H1 (cell line): Measurements from ENCODE around the gene ZBTB20. TPM values are rescaled to one million over a fixed set of nuclear protein-coding genes. Genes with fewer than 3 reads are reported as not detected.

Experiments
- CTCF ChIA-PET: fragments of 300-600 bp; sonication (Branson Sonifier 250); formaldehyde crosslinking; loops from one replicate; lab custom pipeline; 2021; ENCODE audit not compliant: partially characterized antibody; lab: Charles Lee
- POLR2A ChIA-PET: fragments of 300-600 bp; sonication (Branson Sonifier 250); formaldehyde crosslinking; loops from one replicate; lab custom pipeline; 2021; ENCODE audit warnings: inconsistent platforms; ENCODE audit not compliant: partially characterized antibody; lab: Charles Lee
- DNase-seq, 2 experiments: peaks; one replicate each; pipeline versions ENCODE4 v3.0.0 to v3.0.0-alpha.2; 2010 to 2022; ENCODE audit warnings: low spot score in 2 of 2, low read depth in 1 of 2, mixed read lengths in 1 of 2
- FAIRE-seq: peaks from 2 replicates; lab custom pipeline; 2011; peaks lifted over from hg19 to GRCh38; lab: Jason Lieb, UNC
- H2AFZ ChIP-seq: 2 replicates; pipeline ENCODE4 v1.8.1; 2012; ENCODE audit warnings: low read length, inconsistent platforms
- H2AK5ac ChIP-seq: 2 replicates; pipeline ENCODE4 v1.6.1; 2013; ENCODE audit warnings: low read depth, low read length
- H2BK120ac ChIP-seq: replicated peaks from 2 replicates; pipeline ENCODE3; 2013; ENCODE audit warnings: low read depth, low read length, inconsistent platforms
- H2BK12ac ChIP-seq: 2 replicates; pipeline ENCODE4 v1.6.1; 2013; ENCODE audit warnings: low read depth, low read length
- H2BK15ac ChIP-seq: 2 replicates; pipeline ENCODE4 v1.6.1; 2013; ENCODE audit warnings: low read length
- H2BK20ac ChIP-seq: 2 replicates; pipeline ENCODE4 v1.6.1; 2013; ENCODE audit warnings: low read length
- H2BK5ac ChIP-seq: 2 replicates; pipeline ENCODE4 v1.6.1; 2013; ENCODE audit warnings: low read depth, low read length
- H3K14ac ChIP-seq: 2 replicates; pipeline ENCODE4 v1.6.1; 2013; ENCODE audit warnings: inconsistent platforms; ENCODE audit not compliant: insufficient read length
- H3K18ac ChIP-seq: 2 replicates; pipeline ENCODE4 v1.6.1; 2013; ENCODE audit warnings: low read length; ENCODE audit errors: extremely low read depth
- H3K23ac ChIP-seq: 2 replicates; pipeline ENCODE4 v1.6.1; 2013; ENCODE audit warnings: inconsistent platforms; ENCODE audit not compliant: insufficient read length
- H3K23me2 ChIP-seq: 2 replicates; pipeline ENCODE4 v1.6.1; 2013; ENCODE audit warnings: low read depth, low read length
- H3K27ac ChIP-seq: 2 replicates; pipeline ENCODE4 v1.6.1; 2011; ENCODE audit warnings: low read depth, low read length, inconsistent platforms
- H3K27me3 ChIP-seq, 4 experiments: replicated peaks in 1 of 4; 1 replicate in 1 of 4; 2 replicates in 3 of 4; pipeline versions ENCODE4 v1.6.1 to v1.8.1; 2011 to 2013; ENCODE audit warnings: low read length in 3 of 4, mild to moderate bottlenecking in 3 of 4, inconsistent platforms in 2 of 4, mixed read lengths in 2 of 4, moderate library complexity in 1 of 4; ENCODE audit not compliant: control insufficient read depth in 3 of 4, insufficient read depth in 3 of 4; ENCODE audit errors: extremely low read depth in 1 of 4
- H3K36me3 ChIP-seq, 4 experiments: 2 replicates each; pipeline versions ENCODE4 v1.6.1 to v1.8.1; 2011 to 2013; ENCODE audit warnings: mild to moderate bottlenecking in 4 of 4, low read length in 3 of 4, moderate library complexity in 2 of 4, control low read depth in 1 of 4, inconsistent platforms in 1 of 4; ENCODE audit not compliant: insufficient read depth in 4 of 4, control insufficient read depth in 2 of 4
- H3K4ac ChIP-seq: replicated peaks from 2 replicates; pipeline ENCODE3; 2013; ENCODE audit warnings: low read length, low read depth, mixed read lengths, inconsistent platforms; ENCODE audit not compliant: insufficient read length
- H3K4me1 ChIP-seq, 4 experiments: replicated peaks in 1 of 4; 1 replicate in 1 of 4; 2 replicates in 3 of 4; pipeline versions ENCODE4 v1.6.1 to v1.8.1; 2011 to 2013; ENCODE audit warnings: low read length in 3 of 4, inconsistent platforms in 2 of 4, mixed read lengths in 1 of 4; ENCODE audit not compliant: insufficient read depth in 4 of 4, control insufficient read depth in 3 of 4
- H3K4me2 ChIP-seq, 2 experiments: 2 replicates each; pipeline versions ENCODE4 v1.6.1 to v1.8.1; 2011 to 2013; ENCODE audit warnings: low read depth in 2 of 2, low read length in 2 of 2, control low read depth in 1 of 2, inconsistent platforms in 1 of 2, mild to moderate bottlenecking in 1 of 2; ENCODE audit not compliant: insufficient read depth in 1 of 2
- H3K4me3 ChIP-seq, 4 experiments: fragments of 200-600, 300-600 bp in 1 of 4; sonication (generic), shearing (Covaris generic), sonication (Bioruptor Twin) in 1 of 4; 2 replicates each; pipeline versions ENCODE4 v1.5.1 to v1.8.1; 2011 to 2016; ENCODE audit warnings: low read length in 4 of 4, low read depth in 3 of 4, control low read depth in 2 of 4, inconsistent platforms in 2 of 4, mild to moderate bottlenecking in 2 of 4, mixed read lengths in 1 of 4, moderate library complexity in 1 of 4; ENCODE audit not compliant: insufficient read depth in 2 of 4; ENCODE audit errors: extremely low read depth in 1 of 4
- H3K56ac ChIP-seq: replicated peaks from 2 replicates; pipeline ENCODE3; 2013; ENCODE audit warnings: low read depth, mild to moderate bottlenecking, mixed read lengths, low read length, inconsistent platforms; ENCODE audit not compliant: insufficient read length
- H3K79me1 ChIP-seq: 2 replicates; pipeline ENCODE4 v1.6.1; 2013; ENCODE audit warnings: low read depth, low read length, control low read depth
- H3K79me2 ChIP-seq, 2 experiments: 2 replicates each; pipeline versions ENCODE4 v1.6.1 to v1.8.1; 2012 to 2013; ENCODE audit warnings: low read length in 2 of 2, mild to moderate bottlenecking in 2 of 2, inconsistent platforms in 1 of 2; ENCODE audit not compliant: insufficient read depth in 2 of 2, control insufficient read depth in 1 of 2
- H3K9ac ChIP-seq, 4 experiments: replicated peaks in 1 of 4; 1 replicate in 1 of 4; 2 replicates in 3 of 4; pipeline versions ENCODE4 v1.6.1 to v1.8.1; 2011 to 2013; ENCODE audit warnings: low read depth in 3 of 4, low read length in 3 of 4, control low read depth in 2 of 4, mild to moderate bottlenecking in 2 of 4, moderate library complexity in 2 of 4, inconsistent platforms in 1 of 4; ENCODE audit errors: extremely low read depth in 1 of 4
- H3K9me3 ChIP-seq, 2 experiments: 2 replicates each; pipeline versions ENCODE4 v1.6.1 to v1.8.1; 2012 to 2013; ENCODE audit warnings: mild to moderate bottlenecking in 2 of 2, moderate library complexity in 2 of 2, control low read depth in 1 of 2, inconsistent platforms in 1 of 2, low read depth in 1 of 2, low read length in 1 of 2, mixed read lengths in 1 of 2; ENCODE audit not compliant: insufficient read depth in 2 of 2
- H4K20me1 ChIP-seq, 2 experiments: replicated peaks in 1 of 2; 2 replicates each; pipeline versions ENCODE3 to v1.8.1; 2011 to 2013; ENCODE audit warnings: inconsistent platforms in 2 of 2, low read length in 2 of 2, mild to moderate bottlenecking in 1 of 2; ENCODE audit not compliant: insufficient read depth in 2 of 2, control insufficient read depth in 1 of 2
- H4K5ac ChIP-seq: 2 replicates; pipeline ENCODE4 v1.6.1; 2013; ENCODE audit warnings: low read length, low read depth, mixed read lengths, inconsistent platforms; ENCODE audit not compliant: insufficient read length
- H4K8ac ChIP-seq: 2 replicates; pipeline ENCODE4 v1.8.0; 2013; ENCODE audit warnings: mild to moderate bottlenecking, moderate library complexity, low read length, inconsistent platforms; ENCODE audit not compliant: insufficient read depth; ENCODE audit errors: extremely low read depth
- H4K91ac ChIP-seq: replicated peaks from 2 replicates; pipeline ENCODE3; 2013; ENCODE audit warnings: low read length, mixed read lengths, inconsistent platforms; ENCODE audit not compliant: insufficient read length
- BRCA1 ChIP-seq: IDR thresholded peaks from 2 replicates; pipeline ENCODE4 v1.6.1; 2012; ENCODE audit warnings: low read depth, low read length, improper control_type of control experiment
- CBX5 ChIP-seq: fragments of 300-800, 300-1000 bp; sonication (generic); IDR thresholded peaks from 2 replicates; pipeline ENCODE4 v1.7.1; 2016; ENCODE audit warnings: antibody characterized with exemption, low read length, low read depth
- E2F6 ChIP-seq: IDR thresholded peaks from 2 replicates; pipeline ENCODE4 v1.6.1; 2012; ENCODE audit warnings: inconsistent platforms
- GTF2F1 ChIP-seq: IDR thresholded peaks from 2 replicates; pipeline ENCODE4 v1.6.1; 2012; ENCODE audit warnings: low read depth, low read length, improper control_type of control experiment, borderline replicate concordance
- KDM1A ChIP-seq: fragments of 200-600, 300-600 bp; sonication (generic); IDR thresholded peaks from 2 replicates; pipeline ENCODE4 v1.7.1; 2016; ENCODE audit warnings: mild to moderate bottlenecking, low read length, borderline replicate concordance
- MAFK ChIP-seq: IDR thresholded peaks from 2 replicates; pipeline ENCODE4 v1.6.1; 2012; ENCODE audit warnings: low read depth, mild to moderate bottlenecking, improper control_type of control experiment, low read length
- NRF1 ChIP-seq: IDR thresholded peaks from 2 replicates; pipeline ENCODE4 v1.6.1; 2011; ENCODE audit warnings: mild to moderate bottlenecking, low read depth, low read length, improper control_type of control experiment
- RBBP5 ChIP-seq: IDR thresholded peaks from 2 replicates; pipeline ENCODE4 v1.7.1; 2012; ENCODE audit warnings: low read depth, mild to moderate bottlenecking, inconsistent platforms, low read length, moderate library complexity, borderline replicate concordance
- RNF2 ChIP-seq: fragments of 200-900, 300-1000 bp; sonication (generic); IDR thresholded peaks from 2 replicates; pipeline ENCODE4 v1.7.1; 2016; ENCODE audit warnings: borderline replicate concordance, low read depth, mild to moderate bottlenecking, antibody characterized with exemption, low read length; ENCODE audit not compliant: poor library complexity, severe bottlenecking; ENCODE audit errors: missing control alignments
- SIX5 ChIP-seq: IDR thresholded peaks from 2 replicates; pipeline ENCODE4 v1.6.1; 2011; ENCODE audit warnings: mild to moderate bottlenecking, low read depth, low read length
- SP1 ChIP-seq: IDR thresholded peaks from 2 replicates; pipeline ENCODE4 v1.6.1; 2011; ENCODE audit warnings: low read depth, low read length
- WGBS, 2 experiments: shearing (Covaris generic) in 1 of 2; methylation state at CpG; one replicate each; pipeline versions ENCODE4 v1.1.6 to v1.1.7; 2013 to 2015; ENCODE audit warnings: low lambda C conversion rate in 2 of 2, mixed read lengths in 2 of 2, inconsistent platforms in 1 of 2, low coverage in 1 of 2, missing lambda C conversion rate in 1 of 2; ENCODE audit not compliant: insufficient replicate concordance in 2 of 2, insufficient coverage in 1 of 2, insufficient read length in 1 of 2; ENCODE audit errors: extremely low coverage in 1 of 2, missing lambda C conversion rate in 1 of 2; 5-methylcytosine and 5-hydroxymethylcytosine counted together
- polyA plus RNA-seq, 7 experiments: library from polyadenylated mRNA; depleted of rRNA in 3 of 7; stranded (reverse) in 5 of 7; unstranded in 2 of 7; fragments of >200 nt in 5 of 7; fragments of 200-250 nt in 2 of 7; gene quantifications; 1 replicate in 5 of 7; 2 replicates in 1 of 7; 4 replicates in 1 of 7; pipeline versions ENCODE4 v1.2.1 to v1.2.3, GENCODE V29; 2011 to 2013; ENCODE audit warnings: missing spikeins in 2 of 7, mixed read lengths in 2 of 7
- total RNA-seq: library from RNA; stranded (reverse); fragmentation: NEBNext Ultra II Directional; extraction: Animal tissue kit (Norgen Biotek cat#: 25700); gene quantifications from 2 replicates; pipeline ENCODE4 v1.2.1, GENCODE V29; 2021

ZBTB20 gene
- total and polyA plus RNA-seq, 2 of the 8 experiments (the other 6 are each of a cell fraction or from before 2014, with no cell fraction given), result 0.35 to 1.3 TPM

DNA sequence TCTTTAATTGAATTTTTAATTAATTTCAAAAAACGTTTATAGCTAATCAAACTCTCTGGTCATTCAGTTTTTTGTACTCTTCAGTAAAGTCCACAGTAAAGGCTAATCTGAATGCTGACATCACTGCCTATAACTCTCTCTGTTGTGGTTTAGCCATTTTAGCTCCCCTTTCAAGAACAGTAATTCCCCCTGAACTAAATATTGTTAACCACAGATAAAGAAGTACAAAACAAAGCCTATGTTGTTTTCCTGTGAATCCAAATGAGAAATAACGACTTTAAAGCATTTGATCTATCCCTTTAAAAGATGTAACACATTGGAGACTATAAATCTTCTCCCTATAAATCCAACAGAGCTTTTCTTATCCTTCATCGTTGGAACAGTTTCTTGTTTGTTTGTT is 94.2 kb downstream of the ZBTB20 start:
- no peaks in the 10 kb centered on the region for H3K79me2 ChIP-seq
- no peak overlapping the region for H2BK20ac ChIP-seq
- DNase-seq (no peak), FAIRE-seq (no peak)
- H3K36me3 ChIP-seq, result no peaks in the 10 kb centered on the region
- no peak overlapping the region for H3K4me3 ChIP-seq
- no peaks in the 10 kb centered on the region for H4K20me1 ChIP-seq
- H3K4ac ChIP-seq, result no peak overlapping the region
- no peaks in the 10 kb centered on the region for H3K79me1 ChIP-seq
- no peak overlapping the region for H3K14ac ChIP-seq
- no peak overlapping the region for H2AFZ ChIP-seq
- H4K91ac ChIP-seq, result no peak overlapping the region
- H4K8ac ChIP-seq, result no peak overlapping the region
- no peak overlapping the region for H2BK12ac ChIP-seq
- H3K18ac ChIP-seq, result no peak overlapping the region
- no peak overlapping the region for H2BK120ac ChIP-seq
- no peak overlapping the region for H3K4me2 ChIP-seq
- H2BK5ac ChIP-seq, result no peak overlapping the region
- H3K27ac ChIP-seq, result no peak overlapping the region
- POLR2A ChIA-PET, result no interaction called here
- CTCF ChIA-PET, result interaction anchor here (0.6 to 2.4 kb wide), 6 partner anchors 10 to 38 kb away, joined by 3 to 8 read pairs (median 4); no protein-coding TSS in a partner anchor
- no peak overlapping the region for H3K56ac ChIP-seq
- 84% methylated on average over 3 of the region's 3 CpGs; no CpG with 5 or more reads in 1 of the 2 experiments for WGBS, 2 experiments
- no peaks in the 10 kb centered on the region for H3K9me3 ChIP-seq
- no peak overlapping the region for H2BK15ac ChIP-seq
- no peak overlapping the region for H3K9ac ChIP-seq
- no peak overlapping the region for H4K5ac ChIP-seq
- no peaks in the 10 kb centered on the region for H3K23me2 ChIP-seq
- no peaks in the 10 kb centered on the region for H3K27me3 ChIP-seq
- no peak overlapping the region for H3K23ac ChIP-seq
- H2AK5ac ChIP-seq, result no peak overlapping the region
- H3K4me1 ChIP-seq, result no peaks in the 10 kb centered on the region
- TF ChIP-seq NRF1 (no peak), RNF2 (no peak), KDM1A (no peak), MAFK (no peak), GTF2F1 (no peak), CBX5 (no peak), SIX5 (no peak), BRCA1 (no peak), SP1 (no peak), RBBP5 (no peak), E2F6 (no peak)
- TF ChIP-seq, all 59 proteins: peak for 0
